A549 (cell line): ENCODE data around the gene ELOVL5. TPM values are rescaled to one million over a fixed set of nuclear protein-coding genes. Genes with fewer than 3 reads are reported as not detected.
"Not testable (repeated sequence)": the region's sequence is repeated elsewhere in the genome, so short reads cannot be mapped to it uniquely, and the experiment has no call there.

Experiments used
- ATAC-seq, 2 experiments: fragments of 200-7000 bp in 1 of 2; fragments of >200 bp in 1 of 2; cut with Nextera tagmentation in 1 of 2; cut with Tn5 transposase in 1 of 2; 3 replicates each; pipeline versions ENCODE4 v1.8.0 to v1.9.1; 2018 to 2020; ENCODE audit warnings: mild to moderate bottlenecking in 1 of 2, moderate library complexity in 1 of 2
- CTCF ChIA-PET: fragments of 300-600 bp; sonication (Branson Sonifier 250); formaldehyde crosslinking; extraction: SDS; loops from one replicate; lab custom pipeline; 2021; ENCODE audit warnings: antibody characterized with exemption, inconsistent platforms; lab: Yijun Ruan, JAX
- POLR2A ChIA-PET: fragments of 350-600 bp; formaldehyde crosslinking; extraction: SDS; loops from one replicate; lab custom pipeline; 2021; ENCODE audit warnings: antibody characterized with exemption, inconsistent platforms; lab: Yijun Ruan, JAX
- DNase-seq, 2 experiments: peaks; one replicate each; pipeline versions ENCODE4 v3.0.0 to v3.0.0-alpha.2; 2011 to 2016; ENCODE audit warnings: low read depth in 1 of 2, low spot score in 1 of 2
- FAIRE-seq: peaks from 2 replicates; lab custom pipeline; 2011; peaks lifted over from hg19 to GRCh38; lab: Jason Lieb, UNC
- H3K27ac ChIP-seq, 2 experiments: fragments of >200 bp; sonication (Bioruptor Twin); formaldehyde crosslinking; 3 replicates each; pipeline ENCODE4 v1.5.1; 2016 to 2017
- H3K4me1 ChIP-seq: fragments of >200 bp; sonication (Bioruptor Twin); formaldehyde crosslinking; 3 replicates; pipeline ENCODE4 v1.6.1; 2016
- H3K4me2 ChIP-seq: fragments of >200 bp; sonication (Bioruptor Twin); formaldehyde crosslinking; 3 replicates; pipeline ENCODE4 v1.6.1; 2016
- H3K4me3 ChIP-seq: fragments of >200 bp; sonication (Bioruptor Twin); formaldehyde crosslinking; 3 replicates; pipeline ENCODE4 v1.5.1; 2016
- H3K9me3 ChIP-seq: fragments of >200 bp; sonication (Bioruptor Twin); formaldehyde crosslinking; 3 replicates; pipeline ENCODE4 v1.6.1; 2016
- CBX2 ChIP-seq: fragments of 200-600 bp; sonication (generic); IDR thresholded peaks from 2 replicates; pipeline ENCODE4 v1.6.1; 2016; ENCODE audit warnings: low read depth, mild to moderate bottlenecking, borderline replicate concordance
- CBX8 ChIP-seq: fragments of 200-600 bp; sonication (generic); IDR thresholded peaks from 2 replicates; pipeline ENCODE4 v1.6.1; 2016
- EP300 ChIP-seq, 2 experiments: fragments of >200 bp; sonication (Bioruptor Twin); formaldehyde crosslinking; IDR thresholded peaks; 2 replicates in 1 of 2; 3 replicates in 1 of 2; pipeline ENCODE4 v1.6.1; 2016 to 2017
- FOSB ChIP-seq: fragments of 250-450 bp; sonication (Bioruptor Pico); IDR thresholded peaks from 2 replicates; pipeline ENCODE4 v1.5.0; 2020; ENCODE audit warnings: mild to moderate bottlenecking, moderate library complexity
- FOXS1 ChIP-seq: fragments of 250-450 bp; sonication (Bioruptor Pico); IDR thresholded peaks from 2 replicates; pipeline ENCODE4 v1.5.0; 2020; ENCODE audit warnings: mild to moderate bottlenecking, moderate library complexity
- GATA3 ChIP-seq: IDR thresholded peaks from 2 replicates; pipeline ENCODE4 v1.6.1; 2012; ENCODE audit warnings: borderline replicate concordance
- HDAC2 ChIP-seq: fragments of 200-600 bp; sonication (generic); IDR thresholded peaks from 2 replicates; pipeline ENCODE4 v1.6.1; 2016
- JUN ChIP-seq, 2 experiments: fragments of >200 bp; sonication (Bioruptor Twin); formaldehyde crosslinking; IDR thresholded peaks; 2 replicates in 1 of 2; 3 replicates in 1 of 2; pipeline ENCODE4 v1.6.1; 2016 to 2017
- KDM1A ChIP-seq: fragments of 200-600 bp; sonication (generic); IDR thresholded peaks from 2 replicates; pipeline ENCODE4 v1.6.1; 2016; ENCODE audit warnings: low read depth, mild to moderate bottlenecking
- MAZ ChIP-seq: fragments of 150-350 bp; IDR thresholded peaks from 2 replicates; pipeline ENCODE4 v1.6.1; 2014; ENCODE audit warnings: antibody characterized with exemption, low read depth, low read length, borderline replicate concordance
- NFE2L2 ChIP-seq: fragments of 150-350 bp; conservative IDR thresholded peaks from 2 replicates; pipeline ENCODE4 v1.6.1; 2014; ENCODE audit warnings: low read length
- NPAS2 ChIP-seq: fragments of 250-450 bp; sonication (Bioruptor Pico); IDR thresholded peaks from 2 replicates; pipeline ENCODE4 v1.8.0; 2022; ENCODE audit warnings: mild to moderate bottlenecking, moderate library complexity, borderline replicate concordance
- RARB ChIP-seq: fragments of 250-450 bp; sonication (Bioruptor Pico); IDR thresholded peaks from 2 replicates; pipeline ENCODE4 v1.8.0; 2021; ENCODE audit warnings: mild to moderate bottlenecking, moderate library complexity
- RCOR1 ChIP-seq: fragments of 150-350 bp; IDR thresholded peaks from 2 replicates; pipeline ENCODE4 v1.6.1; 2014; ENCODE audit warnings: antibody characterized with exemption, low read length, low read depth
- RFX5 ChIP-seq: fragments of 450-650 bp; IDR thresholded peaks from 2 replicates; pipeline ENCODE4 v1.7.1; 2014; ENCODE audit warnings: antibody characterized with exemption, mild to moderate bottlenecking, moderate library complexity
- SMC3 ChIP-seq: fragments of >200 bp; sonication (Bioruptor Twin); formaldehyde crosslinking; IDR thresholded peaks from 3 replicates; pipeline ENCODE4 v1.6.1; 2018; ENCODE audit warnings: inconsistent platforms
- TFCP2L1 ChIP-seq: fragments of 250-450 bp; sonication (Bioruptor Pico); IDR thresholded peaks from 2 replicates; pipeline ENCODE4 v1.5.0; 2021; ENCODE audit warnings: mild to moderate bottlenecking
- TP53 ChIP-seq: fragments of 250-450 bp; sonication (Bioruptor Pico); IDR thresholded peaks from 2 replicates; pipeline ENCODE4 v1.5.0; 2021; ENCODE audit warnings: mild to moderate bottlenecking, moderate library complexity
- ZC3H11A ChIP-seq: fragments of 450-650 bp; IDR thresholded peaks from 2 replicates; pipeline ENCODE4 v1.6.1; 2014; ENCODE audit warnings: antibody characterized with exemption, mild to moderate bottlenecking
- ZFP36 ChIP-seq: fragments of 450-650 bp; IDR thresholded peaks from 2 replicates; pipeline ENCODE4 v1.6.1; 2014; ENCODE audit warnings: borderline replicate concordance; ENCODE audit not compliant: partially characterized antibody
- WGBS: methylation state at CpG from one replicate; pipeline ENCODE4 v1.1.6; 2017; ENCODE audit errors: missing lambda C conversion rate; 5-methylcytosine and 5-hydroxymethylcytosine counted together
- polyA plus RNA-seq, 4 experiments: library from polyadenylated mRNA; depleted of rRNA in 3 of 4; stranded (reverse); fragments of >200 nt; fragmentation: RNase III in 1 of 4; extraction: RNeasy Plus Mini Kit Qiagen cat#74134 plus additional on column Dnase treatment in 1 of 4; gene quantifications; 2 replicates in 3 of 4; 3 replicates in 1 of 4; pipeline ENCODE4 v1.2.3, GENCODE V29; 2011 to 2017
- TF ChIP-seq, protein P1 (sequence below): IDR thresholded peaks from 2 replicates; pipeline ENCODE4 v1.6.1; 2012
- TF ChIP-seq, protein P2 (sequence below): fragments of 150-350 bp; IDR thresholded peaks from 2 replicates; pipeline ENCODE4 v1.6.1; 2014; ENCODE audit warnings: low read depth, mild to moderate bottlenecking, low read length
- TF ChIP-seq, protein P3 (sequence below): fragments of 250-450 bp; sonication (Bioruptor Pico); IDR thresholded peaks from 2 replicates; pipeline ENCODE4 v1.5.0; 2021; ENCODE audit warnings: mild to moderate bottlenecking, moderate library complexity, borderline replicate concordance
- TF ChIP-seq, protein P4 (sequence below): fragments of >200 bp; sonication (Bioruptor Twin); formaldehyde crosslinking; IDR thresholded peaks from 3 replicates; pipeline ENCODE4 v1.6.1; 2016

ELOVL5 gene
- polyA plus RNA-seq, 2 of the 4 experiments (the other 2 are of a cell fraction): 90.9 to 95.4 TPM

DNA sequence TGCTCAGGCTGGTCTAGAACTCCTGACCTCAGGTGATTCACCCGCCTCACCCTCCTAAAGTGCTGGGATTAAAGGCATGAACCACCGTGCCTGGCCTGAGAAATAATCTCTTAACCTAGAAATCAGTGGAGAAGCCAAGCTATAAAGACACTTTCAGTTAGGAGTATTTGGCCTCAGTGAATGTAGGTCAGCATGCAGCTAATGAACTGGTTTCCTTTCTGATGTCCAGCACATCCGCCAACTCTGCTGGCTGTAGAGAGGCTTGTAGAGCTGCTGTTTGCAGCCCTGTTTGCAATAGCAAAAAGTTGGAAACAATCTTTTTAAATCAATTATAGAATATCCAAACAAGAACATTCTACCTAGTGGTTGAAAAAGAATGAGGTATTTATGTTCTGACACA lies 42.4 kb upstream of the ELOVL5 start:
- TF ChIP-seq RCOR1 (no peak), TP53 (no peak), JUN (IDR thresholded peaks at IDR 0.05) (no peak), RARB (CRISPR knock-in tag) (no peak), NPAS2 (CRISPR knock-in tag) (no peak), KDM1A (no peak), ZFP36 (no peak), NFE2L2 (no peak), EP300 (IDR thresholded peaks at IDR 0.05) (no peak), HDAC2 (no peak)
- TF ChIP-seq, protein P1, sequence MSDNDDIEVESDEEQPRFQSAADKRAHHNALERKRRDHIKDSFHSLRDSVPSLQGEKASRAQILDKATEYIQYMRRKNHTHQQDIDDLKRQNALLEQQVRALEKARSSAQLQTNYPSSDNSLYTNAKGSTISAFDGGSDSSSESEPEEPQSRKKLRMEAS: no peak
- Histone ChIP-seq H3K4me3 (no peak overlapping the region), H3K27ac (no peak overlapping the region), H3K4me1 (no peaks in the 10 kb centered on the region), H3K9me3 (no peaks in the 10 kb centered on the region), H3K4me2 (no peak overlapping the region)
- WGBS: 82% methylated on average over 3 of the region's 3 CpGs
- no peak for FAIRE-seq
- ATAC-seq: no peak
- no peak for DNase-seq
- ChIA-PET POLR2A (no interaction called here), CTCF (no interaction called here)

DNA sequence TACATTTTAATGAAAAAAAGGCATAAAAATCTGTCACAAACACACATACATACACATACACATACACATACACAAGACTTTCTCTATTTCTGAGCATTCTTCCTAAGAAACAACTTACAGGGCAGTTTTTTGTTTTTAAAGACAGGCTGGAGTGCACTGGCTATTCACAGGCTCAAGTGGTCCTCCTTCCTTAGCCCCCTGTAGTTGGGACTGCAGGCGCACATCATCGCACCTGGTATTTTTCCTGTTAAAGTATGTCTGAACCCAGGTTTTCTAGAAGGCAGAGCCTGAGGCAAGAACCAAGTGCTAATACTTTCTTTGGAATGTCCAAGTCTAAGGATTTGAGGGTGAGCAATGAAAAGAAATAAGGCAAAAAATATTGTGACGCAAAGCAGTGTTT lies 41.3 kb upstream of the ELOVL5 start:
- FAIRE-seq: no peak
- CTCF ChIA-PET: no interaction called here

DNA sequence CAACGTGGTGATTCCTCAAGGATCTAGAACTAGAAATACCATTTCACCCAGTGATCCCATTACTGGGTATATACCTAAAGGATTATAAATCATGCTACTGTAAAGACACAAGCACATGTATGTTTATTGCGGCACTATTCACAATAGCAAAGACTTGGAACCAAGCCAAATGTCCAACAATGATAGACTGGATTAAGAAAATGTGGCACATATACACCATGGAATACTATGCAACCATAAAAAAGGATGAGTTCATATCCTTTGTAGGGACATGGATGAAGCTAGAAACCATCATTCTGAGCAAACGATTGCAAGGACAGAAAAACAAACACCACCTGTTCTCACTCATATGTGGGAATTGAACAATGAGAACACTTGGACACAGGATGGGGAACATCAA lies 39.9 kb upstream of the ELOVL5 start:
- H3K4me2 ChIP-seq, POLR2A ChIA-PET, FAIRE-seq, H3K9me3 ChIP-seq, H3K4me1 ChIP-seq, H3K4me3 ChIP-seq, DNase-seq, CTCF ChIA-PET, ATAC-seq, H3K27ac ChIP-seq: not testable (repeated sequence)
- WGBS: 26% methylated on average over 3 of the region's 3 CpGs

More for the DNA sequence above, 41.3 kb upstream of the ELOVL5 start:
- POLR2A ChIA-PET: no interaction called here
- Histone ChIP-seq H3K27ac (no peak overlapping the region), H3K4me3 (no peak overlapping the region), H3K4me2 (no peak overlapping the region), H3K4me1 (no peaks in the 10 kb centered on the region), H3K9me3 (no peaks in the 10 kb centered on the region)
- WGBS: 95% methylated on average over 3 of the region's 3 CpGs
- TF ChIP-seq CBX8 (no peak), RCOR1 (no peak), SMC3 (no peak), GATA3 (no peak), TFCP2L1 (no peak), NFE2L2 (no peak)
- TF ChIP-seq, protein P2, sequence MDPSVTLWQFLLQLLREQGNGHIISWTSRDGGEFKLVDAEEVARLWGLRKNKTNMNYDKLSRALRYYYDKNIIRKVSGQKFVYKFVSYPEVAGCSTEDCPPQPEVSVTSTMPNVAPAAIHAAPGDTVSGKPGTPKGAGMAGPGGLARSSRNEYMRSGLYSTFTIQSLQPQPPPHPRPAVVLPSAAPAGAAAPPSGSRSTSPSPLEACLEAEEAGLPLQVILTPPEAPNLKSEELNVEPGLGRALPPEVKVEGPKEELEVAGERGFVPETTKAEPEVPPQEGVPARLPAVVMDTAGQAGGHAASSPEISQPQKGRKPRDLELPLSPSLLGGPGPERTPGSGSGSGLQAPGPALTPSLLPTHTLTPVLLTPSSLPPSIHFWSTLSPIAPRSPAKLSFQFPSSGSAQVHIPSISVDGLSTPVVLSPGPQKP: no peak
- TF ChIP-seq, protein P3, sequence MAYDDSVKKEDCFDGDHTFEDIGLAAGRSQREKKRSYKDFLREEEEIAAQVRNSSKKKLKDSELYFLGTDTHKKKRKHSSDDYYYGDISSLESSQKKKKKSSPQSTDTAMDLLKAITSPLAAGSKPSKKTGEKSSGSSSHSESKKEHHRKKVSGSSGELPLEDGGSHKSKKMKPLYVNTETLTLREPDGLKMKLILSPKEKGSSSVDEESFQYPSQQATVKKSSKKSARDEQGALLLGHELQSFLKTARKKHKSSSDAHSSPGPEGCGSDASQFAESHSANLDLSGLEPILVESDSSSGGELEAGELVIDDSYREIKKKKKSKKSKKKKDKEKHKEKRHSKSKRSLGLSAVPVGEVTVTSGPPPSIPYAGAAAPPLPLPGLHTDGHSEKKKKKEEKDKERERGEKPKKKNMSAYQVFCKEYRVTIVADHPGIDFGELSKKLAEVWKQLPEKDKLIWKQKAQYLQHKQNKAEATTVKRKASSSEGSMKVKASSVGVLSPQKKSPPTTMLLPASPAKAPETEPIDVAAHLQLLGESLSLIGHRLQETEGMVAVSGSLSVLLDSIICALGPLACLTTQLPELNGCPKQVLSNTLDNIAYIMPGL (CRISPR knock-in tag): no peak
- ATAC-seq: no peak
- no peak for DNase-seq

DNA sequence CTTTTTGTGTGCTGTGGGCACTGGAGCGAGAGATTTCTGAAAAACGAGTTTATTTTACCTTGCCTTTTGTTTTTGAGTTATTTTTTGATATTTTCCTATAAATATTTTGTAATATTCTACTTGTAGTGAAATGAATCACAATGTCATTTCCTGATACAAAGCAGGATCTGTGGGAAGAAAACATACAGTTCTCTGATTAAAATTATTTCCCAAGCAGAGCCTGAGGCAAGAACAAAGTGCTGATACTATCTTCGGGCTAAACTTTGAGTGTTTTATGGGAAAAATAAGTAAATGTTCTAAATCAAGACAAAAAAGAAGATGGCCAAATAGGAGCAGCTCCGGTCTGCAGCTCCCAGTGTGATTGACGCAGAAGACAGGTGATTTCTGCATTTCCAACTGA lies 33.7 kb upstream of the ELOVL5 start:
- DNase-seq: no peak
- Histone ChIP-seq H3K4me1 (no peaks in the 10 kb centered on the region), H3K4me2 (no peak overlapping the region), H3K4me3 (no peak overlapping the region), H3K27ac (no peak overlapping the region), H3K9me3 (no peaks in the 10 kb centered on the region)
- CTCF ChIA-PET: no interaction called here
- no peak for ATAC-seq
- WGBS: 64% methylated on average over 5 of the region's 5 CpGs
- POLR2A ChIA-PET: no interaction called here
- no peak for FAIRE-seq
- TF ChIP-seq RFX5 (no peak), FOXS1 (CRISPR knock-in tag) (no peak), RCOR1 (no peak), FOSB (no peak), MAZ (no peak), ZC3H11A (no peak), CBX2 (no peak), CBX8 (no peak), HDAC2 (no peak)
- TF ChIP-seq, protein P3 (CRISPR knock-in tag): no peak
- TF ChIP-seq, protein P2: no peak
- TF ChIP-seq, protein P4, sequence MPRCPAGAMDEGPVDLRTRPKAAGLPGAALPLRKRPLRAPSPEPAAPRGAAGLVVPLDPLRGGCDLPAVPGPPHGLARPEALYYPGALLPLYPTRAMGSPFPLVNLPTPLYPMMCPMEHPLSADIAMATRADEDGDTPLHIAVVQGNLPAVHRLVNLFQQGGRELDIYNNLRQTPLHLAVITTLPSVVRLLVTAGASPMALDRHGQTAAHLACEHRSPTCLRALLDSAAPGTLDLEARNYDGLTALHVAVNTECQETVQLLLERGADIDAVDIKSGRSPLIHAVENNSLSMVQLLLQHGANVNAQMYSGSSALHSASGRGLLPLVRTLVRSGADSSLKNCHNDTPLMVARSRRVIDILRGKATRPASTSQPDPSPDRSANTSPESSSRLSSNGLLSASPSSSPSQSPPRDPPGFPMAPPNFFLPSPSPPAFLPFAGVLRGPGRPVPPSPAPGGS: no peak
